ENCODE data around the gene SYT17. TPM values are rescaled to one million over a fixed set of nuclear protein-coding genes. Genes with fewer than 3 reads are reported as not detected.

Gene SYT17
- total RNA-seq, 4 donors from 2014 or later, result 4.2 to 9.0 (median 6.3) TPM

- no peak for TF ChIP-seq POLR2AphosphoS5 (IDR thresholded peaks at IDR 0.05)
- TF ChIP-seq EP300 (IDR thresholded peaks at IDR 0.05), result no peak
- no peak overlapping the region for H3K27ac ChIP-seq
- no peak overlapping the region for H3K4me3 ChIP-seq
- no peak for ATAC-seq
- 57 to 100% methylated on average over 2 to 3 of the region's 11 CpGs for WGBS, 2 donors (ENCODE audit: low coverage in 1 of 2)
- no peaks in the 10 kb centered on the region for H3K4me1 ChIP-seq
- no peaks in the 10 kb centered on the region for H3K27me3 ChIP-seq
- no peaks in the 10 kb centered on the region for H3K36me3 ChIP-seq
- no peaks in the 10 kb centered on the region for H3K9me3 ChIP-seq
These were observed 98.7 kb downstream of the SYT17 start for GRCh38 chr16:19266774-19267173.

- Histone ChIP-seq H3K27me3 (no peaks in the 10 kb centered on the region), H3K9me3 (no peaks in the 10 kb centered on the region)
These were observed 101.1 kb downstream of the SYT17 start for GRCh38 chr16:19269098-19269497.

GRCh38 chr16:19274165-19274797 lies 106.2 kb downstream of the SYT17 start:
- 78 to 100% methylated on average over 1 of the region's 1 CpG for WGBS, 2 donors (ENCODE audit: low coverage in 1 of 2)
- no peaks in the 10 kb centered on the region for H3K36me3 ChIP-seq
- H3K4me1 ChIP-seq, result no peaks in the 10 kb centered on the region
- no peaks in the 10 kb centered on the region for H3K9me3 ChIP-seq
- no peak for ATAC-seq
- no peak overlapping the region for H3K4me3 ChIP-seq
- no peaks in the 10 kb centered on the region for H3K27me3 ChIP-seq
- no peak overlapping the region for H3K27ac ChIP-seq
- TF ChIP-seq EP300 (IDR thresholded peaks at IDR 0.05) (no peak), POLR2AphosphoS5 (IDR thresholded peaks at IDR 0.05) (no peak), CTCF (IDR thresholded peaks at IDR 0.05) (no peak), POLR2A (IDR thresholded peaks at IDR 0.05) (no peak)

More at GRCh38 chr16:19269098-19269497, 101.1 kb downstream of the SYT17 start:
- TF ChIP-seq CTCF (IDR thresholded peaks at IDR 0.05) (no peak), POLR2AphosphoS5 (IDR thresholded peaks at IDR 0.05) (no peak), POLR2A (IDR thresholded peaks at IDR 0.05) (no peak), EP300 (IDR thresholded peaks at IDR 0.05) (no peak)
- no peak overlapping the region for H3K27ac ChIP-seq
- H3K4me1 ChIP-seq, result no peaks in the 10 kb centered on the region
- 62 to 80% methylated on average over 2 of the region's 2 CpGs for WGBS, 2 donors (ENCODE audit: low coverage in 1 of 2)
- H3K36me3 ChIP-seq, result no peaks in the 10 kb centered on the region
- no peak for ATAC-seq
- H3K4me3 ChIP-seq, result no peak overlapping the region

GRCh38 chr16:19278403-19278802 lies 110.4 kb downstream of the SYT17 start:
- Histone ChIP-seq H3K9me3 (no peaks in the 10 kb centered on the region), H3K4me3 (no peak overlapping the region), H3K27me3 (no peaks in the 10 kb centered on the region), H3K4me1 (no peaks in the 10 kb centered on the region), H3K27ac (no peak overlapping the region), H3K36me3 (no peaks in the 10 kb centered on the region)
- ATAC-seq, result no peak
- TF ChIP-seq EP300 (IDR thresholded peaks at IDR 0.05) (no peak), POLR2A (IDR thresholded peaks at IDR 0.05) (no peak), POLR2AphosphoS5 (IDR thresholded peaks at IDR 0.05) (no peak), CTCF (IDR thresholded peaks at IDR 0.05) (no peak)
- 94 to 100% methylated on average over 1 to 2 of the region's 2 CpGs for WGBS, 2 donors (ENCODE audit: low coverage in 1 of 2)

GRCh38 chr16:19281246-19281645 lies 113.2 kb downstream of the SYT17 start:
- Histone ChIP-seq H3K4me3 (no peak overlapping the region), H3K27ac (no peak overlapping the region), H3K27me3 (no peaks in the 10 kb centered on the region), H3K9me3 (no peaks in the 10 kb centered on the region), H3K4me1 (peaks cover 0 to 14% (median 0%) of the 10 kb centered on the region in 3 donors), H3K36me3 (no peaks in the 10 kb centered on the region)
- 73 to 85% methylated on average over 2 of the region's 2 CpGs for WGBS, 2 donors (ENCODE audit: low coverage in 1 of 2)
- TF ChIP-seq CTCF (IDR thresholded peaks at IDR 0.05) (no peak), POLR2AphosphoS5 (IDR thresholded peaks at IDR 0.05) (no peak), POLR2A (IDR thresholded peaks at IDR 0.05) (no peak), EP300 (IDR thresholded peaks at IDR 0.05) (no peak)
- ATAC-seq, result no peak
